DMS153 (cell line): Measurements from ENCODE around the gene PTP4A2.
"Not testable (repeated sequence)": the region's sequence is repeated elsewhere in the genome, so short reads cannot be mapped to it uniquely, and the experiment has no call there.

Experiments used
- DNase-seq: peaks from one replicate; lab custom pipeline; 2025; lab: John Stamatoyannopoulos, UW

Gene PTP4A2

GRCh38 chr1:31949862-31950261 lies 11.7 kb upstream of the PTP4A2 start:
- DNase-seq: no peak

- DNase-seq: not testable (repeated sequence)
Measured at GRCh38 chr1:31945677-31946076, 7.5 kb upstream of the PTP4A2 start.

GRCh38 chr1:31944205-31945089 lies 6.3 kb upstream of the PTP4A2 start:
- DNase-seq: peak; percentile 46

- DNase-seq: no peak
Measured at GRCh38 chr1:31943546-31944184, 5.5 kb upstream of the PTP4A2 start.

- not testable (repeated sequence) for DNase-seq
Measured at GRCh38 chr1:31942061-31942460, 3.9 kb upstream of the PTP4A2 start.

- DNase-seq: peak; percentile 78
Measured at GRCh38 chr1:31939484-31940329, 1.5 kb upstream of the PTP4A2 start.

GRCh38 chr1:31937300-31938183 lies 626 bp downstream of the PTP4A2 start:
- peak; percentile 52 for DNase-seq

GRCh38 chr1:31936981-31937299 lies 1.2 kb downstream of the PTP4A2 start:
- no peak for DNase-seq

GRCh38 chr1:31936278-31936980 lies 1.7 kb downstream of the PTP4A2 start:
- no peak for DNase-seq

- DNase-seq: no peak
Measured at GRCh38 chr1:31934706-31935629, 3.2 kb downstream of the PTP4A2 start.

- DNase-seq: peak; percentile 41
Measured at GRCh38 chr1:31932491-31933316, 5.5 kb downstream of the PTP4A2 start.

GRCh38 chr1:31931593-31932225 lies 6.5 kb downstream of the PTP4A2 start:
- no peak for DNase-seq

- DNase-seq: no peak
Measured at GRCh38 chr1:31930836-31931592, 7.2 kb downstream of the PTP4A2 start.

- DNase-seq: no peak
Measured at GRCh38 chr1:31927661-31927980, 10.5 kb downstream of the PTP4A2 start.

GRCh38 chr1:31926853-31927660 lies 11.1 kb downstream of the PTP4A2 start:
- DNase-seq: peak; percentile 61

GRCh38 chr1:31926252-31926651 lies 11.9 kb downstream of the PTP4A2 start:
- no peak for DNase-seq

- not testable (repeated sequence) for DNase-seq
Measured at GRCh38 chr1:31925824-31926223, 12.3 kb downstream of the PTP4A2 start.
